Endothelial cell (in vitro differentiated cells): ENCODE data around the gene TMEM141. TPM values are rescaled to one million over a fixed set of nuclear protein-coding genes. Genes with fewer than 3 reads are reported as not detected.
"Not testable (repeated sequence)": the region's sequence is repeated elsewhere in the genome, so short reads cannot be mapped to it uniquely, and the experiment has no call there.

Source experiments
- DNase-seq: peaks from one replicate; pipeline ENCODE4 v3.0.0; 2021; ENCODE audit warnings: low spot score
- H3K27ac Mint-ChIP-seq: one replicate; pipeline ENCODE4 v1.8.0; 2021; ENCODE audit warnings: mixed read lengths, inconsistent platforms; ENCODE audit not compliant: unreplicated experiment
- H3K27me3 Mint-ChIP-seq: one replicate; pipeline ENCODE4 v1.8.0; 2021; ENCODE audit warnings: mild to moderate bottlenecking, moderate library complexity, mixed read lengths, inconsistent platforms; ENCODE audit not compliant: unreplicated experiment
- H3K36me3 Mint-ChIP-seq: one replicate; pipeline ENCODE4 v1.8.0; 2021; ENCODE audit warnings: mild to moderate bottlenecking, low read depth, mixed read lengths, inconsistent platforms; ENCODE audit not compliant: unreplicated experiment
- H3K4me1 Mint-ChIP-seq: one replicate; pipeline ENCODE4 v1.8.0; 2021; ENCODE audit warnings: mild to moderate bottlenecking, mixed read lengths, inconsistent platforms; ENCODE audit not compliant: unreplicated experiment
- H3K4me3 Mint-ChIP-seq: one replicate; pipeline ENCODE4 v1.8.0; 2021; ENCODE audit warnings: mild to moderate bottlenecking, mixed read lengths, inconsistent platforms; ENCODE audit not compliant: unreplicated experiment
- H3K9me3 Mint-ChIP-seq: one replicate; pipeline ENCODE4 v1.8.0; 2021; ENCODE audit warnings: mixed read lengths, inconsistent platforms; ENCODE audit not compliant: unreplicated experiment
- total RNA-seq: library from RNA; stranded (reverse); fragmentation: NEBNext Ultra II Directional; extraction: Animal tissue kit (Norgen Biotek cat#: 25700); gene quantifications from one replicate; pipeline ENCODE4 v1.2.1, GENCODE V29; 2021; ENCODE audit not compliant: unreplicated experiment
- TF ChIP-seq, protein P1 (sequence below): fragments of 200-600 bp; sonication (generic); IDR thresholded peaks from one replicate; pipeline ENCODE4 v1.5.0; 2021; ENCODE audit warnings: antibody characterized with exemption; ENCODE audit not compliant: unreplicated experiment

Gene TMEM141
- total RNA-seq, 1 donor from 2014 or later = 73.0 TPM

DNA sequence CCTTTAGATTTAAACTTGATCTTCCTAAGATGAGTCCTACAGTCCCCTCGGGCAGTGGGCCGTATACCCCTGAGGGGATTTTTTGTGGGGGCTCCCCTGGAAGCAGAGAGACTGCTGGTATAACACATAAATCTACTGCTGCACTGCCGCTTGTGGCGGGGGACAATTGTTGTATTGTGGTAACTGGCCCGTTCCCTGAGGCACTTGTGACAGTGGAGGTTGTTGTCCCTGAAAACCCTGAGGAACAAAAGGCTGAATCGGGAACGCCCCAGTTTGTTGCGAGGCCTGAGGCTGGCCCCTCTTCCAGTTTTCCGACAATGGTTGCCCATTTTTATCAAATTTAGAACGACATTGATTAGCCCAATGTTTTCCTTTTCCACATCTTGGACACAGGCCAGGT lies 4.7 kb upstream of the TMEM141 start:
- DNase-seq = no peak
- Mint-ChIP-seq H3K4me1 (peaks cover 2% of the 10 kb centered on the region), H3K27ac (no peak overlapping the region), H3K36me3 (no peaks in the 10 kb centered on the region), H3K27me3 (no peaks in the 10 kb centered on the region), H3K9me3 (no peaks in the 10 kb centered on the region), H3K4me3 (no peak overlapping the region)
- TF ChIP-seq, protein P1, sequence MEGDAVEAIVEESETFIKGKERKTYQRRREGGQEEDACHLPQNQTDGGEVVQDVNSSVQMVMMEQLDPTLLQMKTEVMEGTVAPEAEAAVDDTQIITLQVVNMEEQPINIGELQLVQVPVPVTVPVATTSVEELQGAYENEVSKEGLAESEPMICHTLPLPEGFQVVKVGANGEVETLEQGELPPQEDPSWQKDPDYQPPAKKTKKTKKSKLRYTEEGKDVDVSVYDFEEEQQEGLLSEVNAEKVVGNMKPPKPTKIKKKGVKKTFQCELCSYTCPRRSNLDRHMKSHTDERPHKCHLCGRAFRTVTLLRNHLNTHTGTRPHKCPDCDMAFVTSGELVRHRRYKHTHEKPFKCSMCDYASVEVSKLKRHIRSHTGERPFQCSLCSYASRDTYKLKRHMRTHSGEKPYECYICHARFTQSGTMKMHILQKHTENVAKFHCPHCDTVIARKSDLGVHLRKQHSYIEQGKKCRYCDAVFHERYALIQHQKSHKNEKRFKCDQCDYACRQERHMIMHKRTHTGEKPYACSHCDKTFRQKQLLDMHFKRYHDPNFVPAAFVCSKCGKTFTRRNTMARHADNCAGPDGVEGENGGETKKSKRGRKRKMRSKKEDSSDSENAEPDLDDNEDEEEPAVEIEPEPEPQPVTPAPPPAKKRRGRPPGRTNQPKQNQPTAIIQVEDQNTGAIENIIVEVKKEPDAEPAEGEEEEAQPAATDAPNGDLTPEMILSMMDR = no peak

GRCh38 chr9:136786983-136787382 lies 4.2 kb upstream of the TMEM141 start:
- H3K27me3 Mint-ChIP-seq, DNase-seq, H3K36me3 Mint-ChIP-seq, H3K4me1 Mint-ChIP-seq, H3K9me3 Mint-ChIP-seq, H3K4me3 Mint-ChIP-seq, H3K27ac Mint-ChIP-seq: not testable (repeated sequence)

DNA sequence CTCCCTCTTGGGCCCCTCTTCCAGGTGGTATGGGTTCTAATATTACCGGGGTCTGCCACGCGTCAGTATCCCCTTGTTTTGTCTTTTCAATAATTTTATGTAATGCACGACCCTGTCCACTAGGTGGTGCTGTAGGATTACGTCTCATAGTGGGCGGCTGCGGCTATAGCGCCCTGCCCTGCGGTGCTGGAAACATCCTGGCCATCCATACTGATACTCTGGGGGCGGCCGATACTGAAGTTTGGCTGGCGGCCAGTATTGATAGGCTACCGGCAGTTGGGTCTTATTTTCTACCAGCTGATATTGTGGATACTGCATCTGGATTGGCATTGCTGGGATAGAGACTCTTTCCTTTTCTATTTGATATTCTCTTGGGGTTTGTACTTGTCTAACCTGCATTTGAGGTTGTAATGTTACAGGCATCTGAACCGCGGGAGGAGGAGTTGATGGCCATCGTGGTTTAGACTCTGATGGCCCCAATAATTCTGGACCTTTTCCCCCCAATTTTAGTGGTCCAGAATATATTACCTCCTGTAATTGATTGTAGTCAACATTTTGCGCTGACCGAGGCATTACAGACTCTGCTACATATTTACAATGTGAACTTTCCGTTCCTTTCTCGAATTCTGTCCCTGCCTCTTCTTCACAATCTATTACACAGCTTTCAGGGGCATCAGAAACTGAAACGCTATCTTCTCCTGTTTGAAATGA lies 3.3 kb upstream of the TMEM141 start:
- H3K9me3 Mint-ChIP-seq = no peaks in the 10 kb centered on the region
- no peak overlapping the region for H3K27ac Mint-ChIP-seq
- DNase-seq = peak; percentile 78
- peaks cover 5% of the 10 kb centered on the region for H3K36me3 Mint-ChIP-seq
- no peak overlapping the region for H3K4me3 Mint-ChIP-seq
- TF ChIP-seq, protein P1 = peak; percentile 95
- peaks cover 8% of the 10 kb centered on the region for H3K4me1 Mint-ChIP-seq
- no peaks in the 10 kb centered on the region for H3K27me3 Mint-ChIP-seq

DNA sequence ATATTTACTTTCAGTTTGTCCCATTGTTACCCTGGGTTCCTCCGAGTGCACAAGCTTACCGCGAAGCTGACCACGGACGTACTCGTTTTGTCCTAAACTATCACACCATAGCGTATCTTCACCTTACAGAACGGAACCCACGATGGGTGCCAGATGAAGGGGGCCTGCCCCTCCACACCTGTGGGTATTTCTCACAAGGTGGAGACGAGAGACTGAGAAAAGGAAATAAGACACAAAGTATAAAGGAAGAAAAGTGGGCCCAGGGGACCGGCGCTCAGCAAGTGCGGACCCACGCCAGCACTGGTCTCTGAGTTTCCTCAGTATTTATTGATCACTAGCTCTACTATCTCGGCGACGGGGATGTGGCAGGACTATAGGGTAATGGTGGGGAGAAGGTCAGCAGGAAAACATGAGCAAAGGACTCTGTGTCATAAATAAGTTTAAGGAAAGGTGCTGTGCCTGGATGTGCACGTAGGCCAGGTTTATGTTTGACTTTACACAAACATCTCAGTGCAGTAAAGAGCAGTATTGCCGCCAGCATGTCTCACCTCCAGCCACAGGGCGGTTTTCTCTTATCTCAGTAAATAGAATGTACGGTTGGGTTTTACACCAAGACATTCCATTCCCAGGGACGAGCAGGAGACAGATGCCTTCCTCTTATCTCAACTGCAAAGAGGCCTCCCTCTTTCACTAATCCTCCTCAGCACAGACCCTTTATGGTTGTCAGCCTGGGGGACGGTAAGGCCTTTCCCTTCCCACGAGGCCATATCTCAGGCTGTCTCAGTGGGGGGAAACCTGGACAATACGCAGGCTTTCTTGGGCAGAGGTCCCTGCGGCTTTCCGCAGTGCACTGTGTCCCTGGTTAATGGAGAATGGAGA lies 2.3 kb upstream of the TMEM141 start:
- H3K9me3 Mint-ChIP-seq, DNase-seq, H3K4me3 Mint-ChIP-seq, H3K4me1 Mint-ChIP-seq, H3K27me3 Mint-ChIP-seq, H3K36me3 Mint-ChIP-seq: not testable (repeated sequence)
- peak overlapping the region; percentile 18 for H3K27ac Mint-ChIP-seq

- Mint-ChIP-seq H3K27ac (peak overlapping the region; percentile 18), H3K4me1 (peaks cover 8% of the 10 kb centered on the region), H3K36me3 (peaks cover 5% of the 10 kb centered on the region), H3K4me3 (no peak overlapping the region), H3K27me3 (no peaks in the 10 kb centered on the region), H3K9me3 (no peaks in the 10 kb centered on the region)
- TF ChIP-seq, protein P1 = no peak
- DNase-seq = no peak
These were observed 1.6 kb upstream of the TMEM141 start for GRCh38 chr9:136789523-136789937.
